Measurements from ENCODE around the gene RAB33B. TPM values are rescaled to one million over a fixed set of nuclear protein-coding genes. Genes with fewer than 3 reads are reported as not detected.

The RAB33B gene
- total RNA-seq, 1 donor, result 14.7 TPM

GRCh38 chr4:139515531-139515958 lies 61.6 kb downstream of the RAB33B start:
- H3K4me3 ChIP-seq (ENCODE audit: low read depth, low read length), result no peak overlapping the region
- DNase-seq (ENCODE audit: low read depth), result no peak
- TF ChIP-seq CTCF (IDR thresholded peaks at IDR 0.05; ENCODE audit: insufficient read depth, low read depth, low read length), result no peak

- DNase-seq (ENCODE audit: low read depth), result no peak
- H3K4me3 ChIP-seq (ENCODE audit: low read depth, low read length), result no peak overlapping the region
- no peak for TF ChIP-seq CTCF (IDR thresholded peaks at IDR 0.05; ENCODE audit: insufficient read depth, low read depth, low read length)
Measured at GRCh38 chr4:139521754-139522401, 68.0 kb downstream of the RAB33B start.

DNA sequence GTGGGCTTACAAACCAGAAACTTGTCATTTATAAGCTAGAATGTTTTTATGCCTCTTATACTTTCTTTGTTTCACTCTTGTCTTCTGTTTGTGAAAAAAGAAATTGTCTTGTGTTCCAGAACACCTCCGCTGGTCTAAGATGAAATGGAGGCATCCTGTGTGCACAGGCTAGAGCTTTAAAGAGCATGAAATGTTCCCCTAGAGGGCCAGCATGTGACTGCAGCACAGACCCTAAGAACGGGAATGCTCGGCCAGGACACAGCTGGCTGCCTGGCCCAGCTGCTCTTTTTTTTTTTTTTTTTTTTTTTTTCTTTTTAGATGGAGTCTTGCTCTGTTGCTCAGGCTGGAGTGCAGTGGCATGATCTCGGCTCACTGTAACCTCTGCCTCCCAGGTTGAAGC lies 68.5 kb downstream of the RAB33B start:
- TF ChIP-seq CTCF (IDR thresholded peaks at IDR 0.05; ENCODE audit: insufficient read depth, low read depth, low read length), result no peak
- no peak overlapping the region for H3K4me3 ChIP-seq (ENCODE audit: low read depth, low read length)
- no peak for DNase-seq (ENCODE audit: low read depth)

GRCh38 chr4:139523076-139523475 lies 69.2 kb downstream of the RAB33B start:
- DNase-seq (ENCODE audit: low read depth), result no peak
- no peak overlapping the region for H3K4me3 ChIP-seq (ENCODE audit: low read depth, low read length)
- TF ChIP-seq CTCF (IDR thresholded peaks at IDR 0.05; ENCODE audit: insufficient read depth, low read depth, low read length), result no peak

GRCh38 chr4:139524062-139524631 lies 70.2 kb downstream of the RAB33B start:
- no peak overlapping the region for H3K4me3 ChIP-seq (ENCODE audit: low read depth, low read length)
- DNase-seq (ENCODE audit: low read depth), result no peak
- no peak for TF ChIP-seq CTCF (IDR thresholded peaks at IDR 0.05; ENCODE audit: insufficient read depth, low read depth, low read length)

DNA sequence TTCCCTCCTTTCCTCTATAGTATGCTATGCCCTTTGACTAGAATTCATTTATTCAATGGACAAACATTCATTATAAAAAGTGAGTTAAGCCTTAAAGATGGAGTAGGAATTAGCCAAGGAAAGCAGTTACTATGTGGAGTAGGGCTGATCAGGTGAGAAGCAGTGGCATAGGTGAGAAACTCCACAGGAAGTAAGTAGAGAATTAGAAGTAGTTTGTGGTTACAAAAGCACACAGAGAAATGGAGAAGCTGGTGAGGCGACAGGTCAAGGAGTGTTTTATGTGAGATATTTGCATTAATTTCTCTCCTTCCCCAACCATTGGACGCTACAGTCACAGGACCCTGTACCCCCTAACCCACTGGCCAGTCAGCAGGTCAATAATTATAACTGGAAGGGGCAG lies 71.5 kb downstream of the RAB33B start:
- no peak overlapping the region for H3K4me3 ChIP-seq (ENCODE audit: low read depth, low read length)
- no peak for TF ChIP-seq CTCF (IDR thresholded peaks at IDR 0.05; ENCODE audit: insufficient read depth, low read depth, low read length)
- no peak for DNase-seq (ENCODE audit: low read depth)

Small RNAs within 50 kb of the gene (small RNA-seq; reads per million reads assigned to genes)
- gene RF01225, result not detected

Other genes starting within 250 kb of the RAB33B start
- gene MGARP, start 173.9 kb upstream of the RAB33B start, total RNA-seq, result 41.2 and 106 TPM in 2 replicates
- gene NAA15, start 152.6 kb upstream of the RAB33B start, total RNA-seq, result 37.0 and 66.5 TPM in 2 replicates
- 39.7 and 47.0 TPM in 2 replicates for gene NDUFC1, start 151.6 kb upstream of the RAB33B start, total RNA-seq
- 74.4 and 107 TPM in 2 replicates for gene SETD7, start 102.1 kb downstream of the RAB33B start, total RNA-seq
- gene MGST2, start 211.7 kb downstream of the RAB33B start, total RNA-seq, result 8.7 and 16.8 TPM in 2 replicates

Measured in fibroblast of villous mesenchyme (primary cell).